Stimulated activated memory B cell treated with anti-CD40 and anti-IgM and Interleukin-4, amounts not matched to agents 10 μg/mL and 1 μg/mL and 100 μg/mL, for 72 hours (primary cell): ENCODE measurements around the gene CDX2.
A peak's percentile ranks its signal among the peaks of the same experiment; 100 is the strongest.

Experiments
- ATAC-seq: fragments of 150-1000 bp; cut with Tn5 transposase; 2 replicates; pipeline ENCODE4 v1.10.0; 2021
- H3K27ac Mint-ChIP-seq: one replicate; pipeline ENCODE4 v1.8.0; 2022; ENCODE audit warnings: mild to moderate bottlenecking, mixed read lengths
- H3K27me3 Mint-ChIP-seq: one replicate; pipeline ENCODE4 v1.8.0; 2022; ENCODE audit warnings: mixed read lengths
- H3K36me3 Mint-ChIP-seq: one replicate; pipeline ENCODE4 v1.8.0; 2022; ENCODE audit warnings: mixed read lengths
- H3K4me1 Mint-ChIP-seq: one replicate; pipeline ENCODE4 v1.8.0; 2022; ENCODE audit warnings: mixed read lengths
- H3K4me3 Mint-ChIP-seq: one replicate; pipeline ENCODE4 v1.8.0; 2022; ENCODE audit warnings: mild to moderate bottlenecking, moderate library complexity, mixed read lengths
- H3K9me3 Mint-ChIP-seq: one replicate; pipeline ENCODE4 v1.8.0; 2022; ENCODE audit warnings: mixed read lengths

The CDX2 gene

GRCh38 chr13:27920677-27921420, 48.3 kb downstream of the CDX2 start:
- Mint-ChIP-seq H3K27ac (peak overlapping the region; percentile 57), H3K4me3 (peak overlapping the region; percentile 76)
- no peak for ATAC-seq

GRCh38 chr13:27919934-27920676, 49.0 kb downstream of the CDX2 start, which contains the start of gene PDX1:
TSS of gene PDX1 (plus strand) at chr13:27920000. CDS start at chr13:27920139, 139 bp downstream.
- Mint-ChIP-seq H3K27me3 (peaks cover 89% of the 10 kb centered on the region), H3K4me1 (peaks cover 34% of the 10 kb centered on the region), H3K27ac (peak within 1 kb of the TSS; percentile 57), H3K36me3 (no peaks in the 10 kb centered on the region), H3K4me3 (peak within 1 kb of the TSS; percentile 76), H3K9me3 (peaks cover under 1% of the 10 kb centered on the region)
- no peak for ATAC-seq

More at GRCh38 chr13:27920677-27921420, 48.3 kb downstream of the CDX2 start:
- Mint-ChIP-seq H3K4me1 (peaks cover 40% of the 10 kb centered on the region), H3K36me3 (no peaks in the 10 kb centered on the region), H3K9me3 (peaks cover 6% of the 10 kb centered on the region), H3K27me3 (peaks cover 89% of the 10 kb centered on the region)

- H3K4me1 Mint-ChIP-seq = peaks cover 34% of the 10 kb centered on the region
- no peak overlapping the region for H3K27ac Mint-ChIP-seq
- ATAC-seq = no peak
- H3K27me3 Mint-ChIP-seq = peaks cover 91% of the 10 kb centered on the region
- H3K36me3 Mint-ChIP-seq = no peaks in the 10 kb centered on the region
- H3K4me3 Mint-ChIP-seq = no peak overlapping the region
- no peaks in the 10 kb centered on the region for H3K9me3 Mint-ChIP-seq
These were observed 49.5 kb downstream of the CDX2 start for GRCh38 chr13:27919659-27919933.

GRCh38 chr13:27918918-27919658, 50.0 kb downstream of the CDX2 start:
- no peaks in the 10 kb centered on the region for H3K9me3 Mint-ChIP-seq
- H3K27ac Mint-ChIP-seq = no peak overlapping the region
- peaks cover 32% of the 10 kb centered on the region for H3K4me1 Mint-ChIP-seq
- no peak for ATAC-seq
- peaks cover 92% of the 10 kb centered on the region for H3K27me3 Mint-ChIP-seq
- H3K36me3 Mint-ChIP-seq = no peaks in the 10 kb centered on the region
- no peak overlapping the region for H3K4me3 Mint-ChIP-seq

- Mint-ChIP-seq H3K9me3 (no peaks in the 10 kb centered on the region), H3K4me3 (no peak overlapping the region), H3K27ac (no peak overlapping the region), H3K27me3 (peaks cover 92% of the 10 kb centered on the region), H3K36me3 (no peaks in the 10 kb centered on the region), H3K4me1 (peaks cover 24% of the 10 kb centered on the region)
- ATAC-seq = no peak
These were observed 50.8 kb downstream of the CDX2 start for GRCh38 chr13:27918041-27918917.

- ATAC-seq = no peak
- H3K27ac Mint-ChIP-seq = no peak overlapping the region
These were observed 51.8 kb downstream of the CDX2 start for GRCh38 chr13:27917121-27917947.

GRCh38 chr13:27915301-27916207, 53.6 kb downstream of the CDX2 start:
- Mint-ChIP-seq H3K4me1 (peaks cover 17% of the 10 kb centered on the region), H3K9me3 (no peaks in the 10 kb centered on the region), H3K27ac (no peak overlapping the region), H3K27me3 (peaks cover 67% of the 10 kb centered on the region), H3K36me3 (no peaks in the 10 kb centered on the region), H3K4me3 (no peak overlapping the region)
- no peak for ATAC-seq

More at GRCh38 chr13:27917121-27917947, 51.8 kb downstream of the CDX2 start:
- peaks cover 23% of the 10 kb centered on the region for H3K4me1 Mint-ChIP-seq
- no peaks in the 10 kb centered on the region for H3K36me3 Mint-ChIP-seq
- H3K4me3 Mint-ChIP-seq = peak overlapping the region; percentile 52
- H3K9me3 Mint-ChIP-seq = no peaks in the 10 kb centered on the region
- peaks cover 85% of the 10 kb centered on the region for H3K27me3 Mint-ChIP-seq

- H3K27me3 Mint-ChIP-seq = peaks cover 65% of the 10 kb centered on the region
- H3K4me1 Mint-ChIP-seq = peaks cover 12% of the 10 kb centered on the region
- H3K27ac Mint-ChIP-seq = no peak overlapping the region
- no peak overlapping the region for H3K4me3 Mint-ChIP-seq
- ATAC-seq = no peak
- H3K9me3 Mint-ChIP-seq = no peaks in the 10 kb centered on the region
- no peaks in the 10 kb centered on the region for H3K36me3 Mint-ChIP-seq
These were observed 56.0 kb downstream of the CDX2 start for GRCh38 chr13:27913160-27913559.

- H3K9me3 Mint-ChIP-seq = no peaks in the 10 kb centered on the region
- no peak overlapping the region for H3K27ac Mint-ChIP-seq
- no peak overlapping the region for H3K4me3 Mint-ChIP-seq
- no peak for ATAC-seq
- no peaks in the 10 kb centered on the region for H3K36me3 Mint-ChIP-seq
- H3K4me1 Mint-ChIP-seq = no peaks in the 10 kb centered on the region
- peaks cover 62% of the 10 kb centered on the region for H3K27me3 Mint-ChIP-seq
These were observed 57.6 kb downstream of the CDX2 start for GRCh38 chr13:27911521-27911920.
